Measurements from ENCODE around the gene HLA-DMA.

Gene HLA-DMA

DNA sequence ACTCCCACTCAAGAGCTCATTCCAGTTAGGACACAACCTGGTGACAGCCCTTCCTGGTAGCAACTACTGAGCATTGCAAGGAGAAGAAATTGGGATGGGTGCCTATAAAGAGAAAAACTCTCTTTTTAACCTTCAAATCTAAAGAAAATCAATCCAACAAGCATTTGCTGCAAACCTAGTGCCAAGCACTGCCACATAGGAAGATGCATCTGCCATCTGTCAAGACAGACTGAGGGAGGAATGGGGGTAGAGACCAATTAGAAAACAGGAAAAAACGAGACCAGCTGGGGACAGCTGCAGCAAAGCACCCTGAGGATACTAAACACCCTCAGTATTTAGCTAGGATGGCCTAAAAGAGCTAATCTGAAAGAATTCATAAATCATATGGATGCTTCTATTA lies 39.9 kb downstream of the HLA-DMA start:
- DNase-seq, result no peak

DNA sequence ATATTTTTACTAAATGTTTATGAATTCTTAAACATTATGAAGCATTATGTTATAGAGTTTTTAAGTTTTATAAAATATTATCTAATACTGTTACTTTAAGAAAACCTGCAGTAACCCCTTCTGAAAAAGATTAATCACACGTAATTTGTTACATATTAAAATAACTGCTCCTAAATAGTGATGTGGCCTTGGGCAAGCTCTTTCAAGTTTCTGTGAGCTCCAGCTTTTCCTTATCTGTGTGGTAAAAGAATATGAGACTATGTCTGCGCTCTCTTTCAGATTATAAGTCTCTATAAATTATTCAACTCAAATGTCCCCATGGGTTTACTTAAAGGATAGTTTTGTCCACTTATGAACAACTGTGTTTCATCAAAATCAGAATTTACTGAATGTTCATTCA lies 44.0 kb downstream of the HLA-DMA start:
- DNase-seq, result no peak

GRCh38 chr6:32906539-32906938 lies 46.4 kb downstream of the HLA-DMA start:
- DNase-seq, result no peak

- no peak for DNase-seq
Observed at GRCh38 chr6:32905078-32905477, 47.8 kb downstream of the HLA-DMA start.

DNA sequence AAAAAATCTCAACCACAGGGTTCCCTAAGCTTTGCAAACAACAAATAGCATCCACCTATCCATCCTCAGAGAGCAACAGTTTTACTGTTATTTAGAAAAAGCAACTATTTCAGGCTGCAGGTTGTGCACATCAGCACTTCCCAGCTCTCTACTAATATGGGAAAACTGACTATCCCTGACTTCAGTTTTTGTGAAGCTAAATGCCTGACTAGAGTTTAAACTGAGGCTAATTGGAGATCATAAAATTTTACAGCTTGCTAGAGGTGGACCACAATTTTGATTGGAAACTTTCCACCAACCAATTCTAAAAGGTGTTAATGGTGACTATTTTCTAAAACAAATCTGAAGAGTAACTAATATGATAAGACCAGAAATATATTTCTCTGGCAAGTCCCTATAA lies 48.9 kb downstream of the HLA-DMA start:
- DNase-seq, result no peak

Measured in CD4-positive, alpha-beta T cell treated with Interleukin-17A for 4 hours (primary cell).